Limb (tissue), 2 donors: ENCODE measurements around the gene MICB.
"Not testable (repeated sequence)": the region's sequence is repeated elsewhere in the genome, so short reads cannot be mapped to it uniquely, and the experiment has no call there.

Experiments
- DNase-seq, 2 donors: peaks; one replicate each; pipeline ENCODE4 v3.0.0-alpha.2; 2016; ENCODE audit errors: extremely low spot score in 2 of 2

MICB gene

DNA sequence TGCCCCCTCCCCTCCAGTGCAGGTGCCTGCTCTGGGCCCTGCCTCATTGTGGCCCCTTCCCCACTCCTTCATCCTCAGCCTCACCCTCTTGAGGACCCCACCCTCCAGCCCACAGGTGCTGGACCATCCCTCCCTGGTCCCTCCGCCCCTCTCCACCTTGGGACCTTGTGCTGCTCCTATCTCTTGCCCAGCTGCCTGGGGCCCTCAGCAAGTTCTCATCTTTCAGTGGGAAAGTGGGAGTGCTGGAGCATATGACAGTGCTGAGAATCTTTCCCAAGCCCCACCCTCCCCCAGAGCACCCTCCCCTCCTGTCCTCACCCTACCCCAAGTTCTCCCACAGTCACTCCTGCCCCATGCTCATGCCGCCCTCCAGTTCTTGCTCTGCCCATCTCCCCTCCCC, 1.7 kb downstream of the MICB start:
- not testable (repeated sequence) for DNase-seq

- no peak for DNase-seq
Measured at GRCh38 chr6:31502586-31502985, 4.6 kb downstream of the MICB start.

GRCh38 chr6:31509036-31509435, 11.1 kb downstream of the MICB start:
- not testable (repeated sequence) for DNase-seq

DNA sequence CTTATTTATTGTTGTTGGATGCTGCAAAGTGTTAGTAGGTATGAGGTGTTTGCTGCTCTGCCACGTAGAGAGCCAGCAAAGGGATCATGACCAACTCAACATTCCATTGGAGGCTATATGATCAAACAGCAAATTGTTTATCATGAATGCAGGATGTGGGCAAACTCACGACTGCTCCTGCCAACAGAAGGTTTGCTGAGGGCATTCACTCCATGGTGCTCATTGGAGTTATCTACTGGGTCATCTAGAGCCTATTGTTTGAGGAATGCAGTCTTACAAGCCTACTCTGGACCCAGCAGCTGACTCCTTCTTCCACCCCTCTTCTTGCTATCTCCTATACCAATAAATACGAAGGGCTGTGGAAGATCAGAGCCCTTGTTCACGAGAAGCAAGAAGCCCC, 12.1 kb downstream of the MICB start:
- no peak for DNase-seq

DNA sequence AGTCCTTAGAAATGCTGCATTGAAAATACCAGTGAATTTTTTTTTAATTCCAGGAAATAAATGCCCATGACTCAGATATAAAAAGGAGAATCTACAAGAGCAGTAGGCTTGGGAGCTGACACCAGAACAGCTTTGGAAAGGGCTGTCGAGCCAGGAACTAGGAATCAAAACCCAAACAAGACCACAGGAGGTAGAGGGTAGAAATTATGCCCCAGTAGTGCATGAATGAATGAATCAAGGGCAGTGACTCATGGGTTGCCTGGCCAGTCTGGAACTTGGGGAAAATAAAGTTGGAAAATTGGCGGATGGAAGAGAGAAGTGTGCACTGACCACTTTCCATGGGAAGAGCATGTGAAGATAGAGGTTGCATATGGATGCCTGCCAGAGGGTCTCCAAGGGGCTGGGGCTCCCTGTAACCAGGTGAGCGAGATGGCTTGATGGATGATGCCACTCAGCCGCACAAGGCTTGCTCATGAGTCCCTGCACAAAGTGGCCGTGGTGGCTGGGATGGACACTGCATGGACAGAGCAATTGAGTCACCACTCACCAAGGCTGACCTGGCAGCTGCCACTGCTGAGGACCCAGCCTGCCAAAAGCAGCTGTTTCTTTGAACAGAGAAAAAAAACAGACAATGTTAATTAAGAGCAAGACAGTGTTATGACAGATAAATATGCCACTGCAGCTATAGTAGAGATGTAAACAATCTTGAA, 15.7 kb downstream of the MICB start:
- DNase-seq = no peak

DNA sequence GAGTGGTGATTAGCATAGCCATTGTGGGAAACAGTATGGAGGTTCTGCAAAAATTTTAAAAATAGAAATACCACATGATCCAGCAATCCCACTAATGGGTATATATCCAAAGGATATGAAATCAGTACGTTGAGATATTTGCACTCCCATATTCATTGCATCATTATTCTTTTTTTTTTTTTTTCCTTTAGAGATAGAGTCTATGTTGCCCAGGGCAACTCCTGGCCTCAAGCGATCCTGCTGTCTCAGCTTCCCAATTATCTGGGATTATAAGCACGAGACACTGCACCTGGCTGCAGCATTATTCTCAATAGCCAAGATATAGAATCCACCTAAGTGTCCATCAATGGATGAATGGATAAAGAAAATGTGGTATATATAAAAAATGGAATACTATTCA, 23.9 kb downstream of the MICB start:
- DNase-seq = no peak

GRCh38 chr6:31525553-31525931, 27.6 kb downstream of the MICB start:
- DNase-seq = no peak

- DNase-seq = no peak
Measured at GRCh38 chr6:31525932-31526591, 28.1 kb downstream of the MICB start.

DNA sequence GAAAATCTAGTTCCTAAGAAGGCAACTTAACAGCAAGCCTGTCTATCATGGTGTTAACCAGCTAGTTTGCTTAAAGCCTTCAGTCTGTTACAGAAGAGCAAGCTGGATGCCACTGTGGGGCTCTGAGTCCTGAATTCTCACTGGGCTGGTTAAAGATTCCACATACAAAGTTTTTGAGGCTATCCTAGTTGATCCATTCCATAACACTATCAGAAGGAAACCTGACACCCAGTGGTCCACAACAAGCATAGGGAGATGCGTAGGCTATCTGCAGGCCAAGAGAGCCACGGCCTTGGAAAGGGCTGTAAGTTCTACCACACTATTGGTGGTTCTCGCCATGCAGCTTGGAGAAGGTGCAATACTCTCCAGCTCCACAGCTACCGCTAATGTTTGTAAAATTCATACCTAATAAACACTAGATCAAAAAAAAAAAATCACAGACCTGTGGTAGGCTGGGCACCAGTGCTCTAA, 30.4 kb downstream of the MICB start:
- no peak for DNase-seq

GRCh38 chr6:31528821-31529328, 30.9 kb downstream of the MICB start, which contains the start of gene MCCD1:
MCCD1 (plus strand) TSS chr6:31528962; CDS start chr6:31529015, 53 bp downstream.
- DNase-seq = no peak

DNA sequence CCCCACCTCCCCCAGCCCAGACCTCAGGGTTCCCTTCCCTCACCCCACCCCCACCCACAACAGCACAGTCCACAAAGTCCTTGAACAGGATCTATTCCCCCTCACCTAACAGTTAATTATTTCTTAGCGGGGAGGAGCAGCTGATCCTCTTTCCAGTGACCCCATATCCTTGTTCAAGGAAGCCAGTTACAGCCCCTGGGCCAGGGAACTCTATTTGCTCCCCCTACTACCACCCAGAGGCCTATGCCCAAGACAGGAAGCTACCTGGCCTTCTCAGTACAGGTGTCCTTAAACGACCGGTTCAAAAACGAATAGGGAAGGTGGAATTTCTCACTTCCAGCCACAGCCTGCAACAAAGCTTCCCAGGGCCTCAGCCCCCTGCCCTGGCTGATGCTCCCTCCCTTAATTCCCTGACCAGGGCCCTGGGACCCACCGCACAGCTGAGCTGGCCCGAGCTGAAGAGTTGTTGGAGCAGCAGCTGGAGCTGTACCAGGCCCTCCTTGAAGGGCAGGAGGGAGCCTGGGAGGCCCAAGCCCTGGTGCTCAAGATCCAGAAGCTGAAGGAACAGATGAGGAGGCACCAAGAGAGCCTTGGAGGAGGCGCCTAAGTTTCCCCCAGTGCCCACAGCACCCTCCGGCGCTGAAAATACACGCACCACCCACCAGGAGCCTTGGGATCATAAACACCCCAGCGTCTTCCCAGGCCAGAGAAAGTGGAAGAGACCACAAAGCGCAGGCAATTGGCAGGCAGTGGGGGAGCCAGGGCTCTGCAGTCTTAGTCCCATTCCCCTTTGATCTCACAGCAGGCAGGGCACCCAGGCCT, 31.6 kb downstream of the MICB start:
- DNase-seq = no peak

DNA sequence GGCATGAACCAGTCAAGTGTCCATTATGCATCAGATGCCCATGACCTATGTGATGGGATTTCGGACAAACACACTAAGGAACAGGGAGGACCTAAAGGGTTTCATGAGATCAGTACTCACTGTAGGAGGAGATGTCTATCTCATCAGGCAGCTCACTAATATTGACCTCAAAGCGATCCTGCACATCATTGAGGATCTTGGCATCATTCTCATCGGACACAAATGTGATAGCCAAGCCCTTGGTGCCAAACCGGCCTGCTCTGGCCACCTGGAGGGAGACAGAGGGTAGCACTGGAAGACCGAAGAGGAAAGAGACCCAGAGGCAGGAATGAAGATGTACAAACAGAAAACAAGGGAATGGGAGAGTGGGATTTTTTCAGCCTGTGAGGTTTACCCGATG, 32.7 kb downstream of the MICB start:
- DNase-seq = no peak

- DNase-seq = no peak
Measured at GRCh38 chr6:31531162-31531561, 33.2 kb downstream of the MICB start.

GRCh38 chr6:31531771-31532643, 34.1 kb downstream of the MICB start:
- no peak for DNase-seq

- DNase-seq = no peak
Measured at GRCh38 chr6:31532644-31533454, 34.9 kb downstream of the MICB start.

- no peak for DNase-seq
Measured at GRCh38 chr6:31533455-31533841, 35.5 kb downstream of the MICB start.

GRCh38 chr6:31534011-31534410, 36.1 kb downstream of the MICB start:
- DNase-seq = no peak

DNA sequence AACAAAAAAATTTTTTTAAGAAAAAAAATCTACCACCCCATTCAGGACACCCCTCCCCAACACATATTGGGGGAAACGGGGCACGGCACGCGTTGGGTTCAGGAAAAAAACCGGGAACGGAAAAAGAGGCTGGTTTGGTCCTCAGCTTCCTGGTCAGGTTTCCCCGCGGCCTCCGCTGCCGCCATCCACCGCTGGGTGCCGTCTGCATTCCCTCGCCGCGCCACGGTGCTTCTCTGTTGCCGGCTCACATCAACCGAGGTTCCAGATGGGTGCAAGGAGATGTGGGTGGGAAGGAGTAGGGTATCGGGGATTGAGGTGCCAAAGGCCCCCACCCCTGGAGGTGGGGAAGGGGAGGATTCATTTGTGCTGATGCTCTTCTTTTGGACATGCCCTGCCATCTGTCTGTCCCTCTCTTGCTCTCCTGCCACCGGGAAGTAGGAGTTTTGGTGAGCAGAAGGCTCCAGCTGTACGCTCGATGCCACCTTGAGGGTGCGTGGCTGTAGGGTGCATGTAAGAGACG, 36.6 kb downstream of the MICB start:
- no peak for DNase-seq

GRCh38 chr6:31535538-31536324, 37.8 kb downstream of the MICB start:
- no peak for DNase-seq
